K562 (cell line): ENCODE measurements around the gene RABGAP1. TPM values are rescaled to one million over a fixed set of nuclear protein-coding genes. Genes with fewer than 3 reads are reported as not detected.

Experiments used
- ATAC-seq: fragments of 200-7000 bp; cut with Tn5 transposase; 3 replicates; pipeline ENCODE4 v1.9.1; 2020; ENCODE audit warnings: moderate library complexity
- BruUV-seq: library from RNA; stranded (reverse); fragments of 400-500 nt; replicated peaks from 2 replicates; lab custom pipeline; 2021; lab: Mats Ljungman, UMichigan
- CTCF ChIA-PET: fragments of 300-600 bp; formaldehyde crosslinking; extraction: SDS; loops from one replicate; lab custom pipeline; 2021; ENCODE audit warnings: low intra/inter-chr PET ratio; lab: Yijun Ruan, JAX
- POLR2A ChIA-PET: fragments of 300-600, 350-650 bp; sonication (Branson Sonifier 250); formaldehyde crosslinking; extraction: SDS; loops from one replicate; lab custom pipeline; 2021; ENCODE audit warnings: antibody characterized with exemption, inconsistent platforms; lab: Yijun Ruan, JAX
- DNase-seq, 4 experiments: peaks; one replicate each; pipeline versions ENCODE4 v3.0.0 to v3.0.0-alpha.2; 2011 to 2018; ENCODE audit warnings: low spot score in 3 of 4, mixed read lengths in 3 of 4; ENCODE audit errors: extremely low read depth in 1 of 4
- FAIRE-seq: peaks from 2 replicates; lab custom pipeline; 2011; peaks lifted over from hg19 to GRCh38; lab: Jason Lieb, UNC
- H2AFZ ChIP-seq: 2 replicates; pipeline ENCODE4 v1.6.0; 2011; ENCODE audit warnings: low read depth, low read length, control low read depth, inconsistent platforms
- H3K27ac ChIP-seq: fragments of 200-600 bp; 3 replicates; pipeline ENCODE4 v1.8.0; 2011; ENCODE audit warnings: low read depth, mild to moderate bottlenecking, control low read depth, inconsistent platforms, low read length, moderate library complexity, mixed read lengths; ENCODE audit errors: extremely low read depth
- H3K27me3 ChIP-seq, 2 experiments: fragments of 300-600 bp in 1 of 2; 2 replicates in 1 of 2; 3 replicates in 1 of 2; pipeline versions ENCODE4 v1.6.0 to v1.8.0; 2011; ENCODE audit warnings: inconsistent platforms in 2 of 2, low read length in 2 of 2, mild to moderate bottlenecking in 1 of 2, mixed read lengths in 1 of 2, moderate library complexity in 1 of 2; ENCODE audit not compliant: control insufficient read depth in 2 of 2, insufficient read depth in 2 of 2
- H3K36me3 ChIP-seq: fragments of 300-600 bp; 3 replicates; pipeline ENCODE4 v1.8.0; 2011; ENCODE audit warnings: mild to moderate bottlenecking, low read length, inconsistent platforms; ENCODE audit not compliant: control insufficient read depth, insufficient read depth
- H3K4me1 ChIP-seq, 2 experiments: fragments of 200-600 bp in 1 of 2; replicated peaks in 1 of 2; 2 replicates in 1 of 2; 3 replicates in 1 of 2; pipeline versions ENCODE4 v1.5.1 to v1.8.0; 2011; ENCODE audit warnings: inconsistent platforms in 2 of 2, low read length in 2 of 2, mild to moderate bottlenecking in 1 of 2, mixed read lengths in 1 of 2, moderate library complexity in 1 of 2; ENCODE audit not compliant: control insufficient read depth in 2 of 2, insufficient read depth in 2 of 2
- H3K4me2 ChIP-seq: 2 replicates; pipeline ENCODE4 v1.6.1; 2011; ENCODE audit warnings: low read length, control low read depth, inconsistent platforms, mixed read lengths; ENCODE audit not compliant: insufficient read depth
- H3K4me3 ChIP-seq: fragments of 200-600 bp; sonication (generic), shearing (Covaris generic); 2 replicates; pipeline ENCODE4 v1.5.1; 2016; ENCODE audit warnings: control low read depth, inconsistent platforms
- H3K79me2 ChIP-seq: fragments of 200-600 bp; 3 replicates; pipeline ENCODE4 v1.8.0; 2011; ENCODE audit warnings: low read length, inconsistent platforms; ENCODE audit not compliant: control insufficient read depth, insufficient read depth
- H3K9ac ChIP-seq, 2 experiments: 2 replicates each; pipeline versions ENCODE4 v1.6.0 to v1.6.1; 2011; ENCODE audit warnings: low read depth in 2 of 2, low read length in 2 of 2, control low read depth in 1 of 2, inconsistent platforms in 1 of 2, mild to moderate bottlenecking in 1 of 2, mixed read lengths in 1 of 2; ENCODE audit not compliant: insufficient read depth in 1 of 2
- H3K9me1 ChIP-seq: one replicate; pipeline ENCODE4 v1.6.0; 2011; ENCODE audit warnings: inconsistent platforms, mild to moderate bottlenecking, low read length, moderate library complexity; ENCODE audit not compliant: control insufficient read depth, insufficient read depth
- H3K9me3 ChIP-seq: replicated peaks from 2 replicates; pipeline ENCODE4 v1.5.1; 2011; ENCODE audit warnings: low read depth, low read length, inconsistent platforms; ENCODE audit not compliant: control insufficient read depth, insufficient read depth
- H4K20me1 ChIP-seq: replicated peaks from 2 replicates; pipeline ENCODE4 v1.6.1; 2011; ENCODE audit warnings: low read length, inconsistent platforms, mixed read lengths; ENCODE audit not compliant: control insufficient read depth, insufficient read depth
- HCFC1 ChIP-seq: IDR thresholded peaks from 2 replicates; pipeline ENCODE4 v1.6.1; 2012; ENCODE audit warnings: low read depth, low read length, improper control_type of control experiment
- whole genome bisulfite sequencing: fragments of 100-300 bp; shearing (Covaris generic); methylation state at CpG from one replicate; pipeline ENCODE4 v1.1.6; 2016; ENCODE audit warnings: low coverage, mixed read lengths; ENCODE audit not compliant: insufficient coverage; ENCODE audit errors: missing lambda C conversion rate; 5-methylcytosine and 5-hydroxymethylcytosine counted together
- in situ Hi-C: fragments of 300-500 bp; cut with MboI; formaldehyde crosslinking; loops from 4 replicates; pipeline ENCODE4 v1.15.0; 2018; ENCODE audit warnings: inconsistent platforms, mixed read lengths
- intact Hi-C: fragments of 100-400 bp; cut with micrococcal nuclease; formaldehyde crosslinking; loops from 2 replicates; pipeline ENCODE4 v1.14.2; 2022
- polyA plus RNA-seq, 8 experiments: library from polyadenylated mRNA; depleted of rRNA in 4 of 8; stranded (reverse) in 5 of 8; unstranded in 3 of 8; fragments of >200 nt; fragmentation: Nextera tagmentation in 2 of 8; fragmentation: Illumina TruSeq in 1 of 8; extraction: Ambion mirVana in 2 of 8; extraction: Trizol in 1 of 8; gene quantifications; 2 replicates each; pipeline versions ENCODE4 v1.2.1 to v1.2.3, GENCODE V29; 2011 to 2014; ENCODE audit warnings: inconsistent platforms in 1 of 8, missing spikeins in 1 of 8
- total RNA-seq, 7 experiments: library from RNA; depleted of rRNA in 6 of 7; stranded (reverse); fragments of >200 nt in 6 of 7; fragmentation: Illumina TruSeq in 2 of 7; extraction: Trizol in 2 of 7; gene quantifications; 2 replicates each; pipeline versions ENCODE4 v1.2.1 to v1.2.3, GENCODE V29; 2011 to 2021; ENCODE audit warnings: low replicate concordance in 1 of 7
- TF ChIP-seq, protein P1 (sequence below), 2 experiments: fragments of 450-650 bp in 1 of 2; sonication (generic) in 1 of 2; formaldehyde crosslinking in 1 of 2; IDR thresholded peaks; 2 replicates each; pipeline versions ENCODE4 v1.7.1 to v1.9.0; 2016 to 2022; ENCODE audit warnings: inconsistent platforms in 1 of 2, mild to moderate bottlenecking in 1 of 2, missing genetic modification reagents in 1 of 2

Gene RABGAP1
- total and polyA plus RNA-seq, 9 of the 15 experiments (the other 6 are each of a cell fraction or from before 2014, with no cell fraction given): 1.5 to 22.7 (median 13.1) TPM

DNA sequence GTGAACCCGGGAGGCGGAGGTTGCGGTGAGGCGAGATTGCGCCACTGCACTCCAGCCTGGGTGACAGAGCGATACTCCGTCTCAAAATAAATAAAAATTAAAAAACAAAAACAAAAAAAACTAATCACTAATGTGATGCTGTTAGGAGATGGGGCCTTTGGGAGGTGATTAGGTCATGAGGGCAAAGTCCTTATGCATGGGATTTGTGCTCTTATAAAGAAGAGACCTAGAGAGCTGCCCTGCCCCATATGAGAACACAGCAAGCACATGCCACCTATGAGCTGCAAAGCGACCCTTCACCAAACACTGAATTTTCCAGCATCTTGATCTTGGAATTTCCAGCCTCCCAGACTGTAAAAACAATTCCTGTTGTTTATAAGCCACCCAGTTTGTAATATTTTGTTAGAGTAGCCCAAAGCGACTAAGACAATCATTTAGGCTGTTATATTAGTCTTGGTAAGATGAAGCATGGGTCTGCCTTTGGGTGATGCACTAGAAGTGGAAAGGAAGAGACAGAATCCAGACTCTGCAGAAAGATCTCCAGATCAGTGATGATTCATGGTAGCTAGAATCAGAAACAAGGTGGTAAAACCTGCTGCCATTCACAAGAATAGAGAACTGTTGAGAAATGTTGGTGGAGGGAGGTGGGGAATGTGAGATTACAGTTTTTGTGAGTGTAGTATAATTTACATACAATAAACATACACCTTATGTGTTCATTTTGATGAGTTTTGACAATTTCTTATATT is 118.8 kb downstream of the RABGAP1 start:
- Histone ChIP-seq H3K9me1 (no peaks in the 10 kb centered on the region), H3K27ac (no peak overlapping the region), H2AFZ (no peak overlapping the region), H3K4me3 (no peak overlapping the region), H3K36me3 (peaks cover 3% of the 10 kb centered on the region; the same call in 1 of the 3 replicates), H3K4me2 (no peak overlapping the region), H3K79me2 (no peaks in the 10 kb centered on the region), H4K20me1 (no peaks in the 10 kb centered on the region), H3K27me3 (no peaks in the 10 kb centered on the region), H3K9me3 (no peaks in the 10 kb centered on the region), H3K4me1 (no peaks in the 10 kb centered on the region), H3K9ac (no peak overlapping the region)
- ChIA-PET POLR2A (interaction anchor here (1.0 to 1.2 kb wide), 2 partner anchors 14 to 16 kb away, joined by 3 read pairs; no protein-coding TSS in a partner anchor), CTCF (no interaction called here)
- WGBS: 95% methylated on average over 9 of the region's 9 CpGs
- in situ Hi-C loops (no loop called here), intact Hi-C loops (loop anchor here (10.0 kb wide), 1 partner anchor 595 kb away; no protein-coding TSS in a partner anchor)
- FAIRE-seq (peak; percentile 70), ATAC-seq (no peak; the same call in 2 of the 3 replicates), DNase-seq (no peak)
- BruUV-seq: no TSS peak
- TF ChIP-seq HCFC1: no peak

GRCh38 chr9:123061216-123061615 is 120.4 kb downstream of the RABGAP1 start:
- Histone ChIP-seq H3K27me3 (no peaks in the 10 kb centered on the region), H3K4me3 (no peak overlapping the region), H3K27ac (no peak overlapping the region), H3K36me3 (peaks cover 7% of the 10 kb centered on the region; the same call in 1 of the 3 replicates), H3K9me1 (no peaks in the 10 kb centered on the region), H4K20me1 (no peaks in the 10 kb centered on the region), H3K9me3 (no peaks in the 10 kb centered on the region), H3K79me2 (no peaks in the 10 kb centered on the region), H3K9ac (no peak overlapping the region), H3K4me2 (no peak overlapping the region), H2AFZ (no peak overlapping the region), H3K4me1 (no peaks in the 10 kb centered on the region)
- DNase-seq: no peak
- FAIRE-seq: no peak
- BruUV-seq: no TSS peak
- intact Hi-C loops (loop anchor here (10.0 kb wide), 1 partner anchor 596 kb away; no protein-coding TSS in a partner anchor), in situ Hi-C loops (no loop called here)
- ChIA-PET POLR2A (interaction anchor here (1.2 kb wide), 1 partner anchor 11 kb away, joined by 5 read pairs; no protein-coding TSS in a partner anchor), CTCF (no interaction called here)
- 94% methylated on average over 7 of the region's 7 CpGs for WGBS
- ATAC-seq: no peak
- TF ChIP-seq, protein P1, sequence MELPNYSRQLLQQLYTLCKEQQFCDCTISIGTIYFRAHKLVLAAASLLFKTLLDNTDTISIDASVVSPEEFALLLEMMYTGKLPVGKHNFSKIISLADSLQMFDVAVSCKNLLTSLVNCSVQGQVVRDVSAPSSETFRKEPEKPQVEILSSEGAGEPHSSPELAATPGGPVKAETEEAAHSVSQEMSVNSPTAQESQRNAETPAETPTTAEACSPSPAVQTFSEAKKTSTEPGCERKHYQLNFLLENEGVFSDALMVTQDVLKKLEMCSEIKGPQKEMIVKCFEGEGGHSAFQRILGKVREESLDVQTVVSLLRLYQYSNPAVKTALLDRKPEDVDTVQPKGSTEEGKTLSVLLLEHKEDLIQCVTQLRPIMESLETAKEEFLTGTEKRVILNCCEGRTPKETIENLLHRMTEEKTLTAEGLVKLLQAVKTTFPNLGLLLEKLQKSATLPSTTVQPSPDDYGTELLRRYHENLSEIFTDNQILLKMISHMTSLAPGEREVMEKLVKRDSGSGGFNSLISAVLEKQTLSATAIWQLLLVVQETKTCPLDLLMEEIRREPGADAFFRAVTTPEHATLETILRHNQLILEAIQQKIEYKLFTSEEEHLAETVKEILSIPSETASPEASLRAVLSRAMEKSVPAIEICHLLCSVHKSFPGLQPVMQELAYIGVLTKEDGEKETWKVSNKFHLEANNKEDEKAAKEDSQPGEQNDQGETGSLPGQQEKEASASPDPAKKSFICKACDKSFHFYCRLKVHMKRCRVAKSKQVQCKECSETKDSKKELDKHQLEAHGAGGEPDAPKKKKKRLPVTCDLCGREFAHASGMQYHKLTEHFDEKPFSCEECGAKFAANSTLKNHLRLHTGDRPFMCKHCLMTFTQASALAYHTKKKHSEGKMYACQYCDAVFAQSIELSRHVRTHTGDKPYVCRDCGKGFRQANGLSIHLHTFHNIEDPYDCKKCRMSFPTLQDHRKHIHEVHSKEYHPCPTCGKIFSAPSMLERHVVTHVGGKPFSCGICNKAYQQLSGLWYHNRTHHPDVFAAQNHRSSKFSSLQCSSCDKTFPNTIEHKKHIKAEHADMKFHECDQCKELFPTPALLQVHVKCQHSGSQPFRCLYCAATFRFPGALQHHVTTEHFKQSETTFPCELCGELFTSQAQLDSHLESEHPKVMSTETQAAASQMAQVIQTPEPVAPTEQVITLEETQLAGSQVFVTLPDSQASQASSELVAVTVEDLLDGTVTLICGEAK (IDR thresholded peaks at IDR 0.05): peak; percentile 85
- TF ChIP-seq, protein P1 (CRISPR knock-in tag; IDR thresholded peaks at IDR 0.05): peak; percentile 70
